ENCODE data around the gene SPHK2. TPM values are rescaled to one million over a fixed set of nuclear protein-coding genes. Genes with fewer than 3 reads are reported as not detected.

The SPHK2 gene, protein sequence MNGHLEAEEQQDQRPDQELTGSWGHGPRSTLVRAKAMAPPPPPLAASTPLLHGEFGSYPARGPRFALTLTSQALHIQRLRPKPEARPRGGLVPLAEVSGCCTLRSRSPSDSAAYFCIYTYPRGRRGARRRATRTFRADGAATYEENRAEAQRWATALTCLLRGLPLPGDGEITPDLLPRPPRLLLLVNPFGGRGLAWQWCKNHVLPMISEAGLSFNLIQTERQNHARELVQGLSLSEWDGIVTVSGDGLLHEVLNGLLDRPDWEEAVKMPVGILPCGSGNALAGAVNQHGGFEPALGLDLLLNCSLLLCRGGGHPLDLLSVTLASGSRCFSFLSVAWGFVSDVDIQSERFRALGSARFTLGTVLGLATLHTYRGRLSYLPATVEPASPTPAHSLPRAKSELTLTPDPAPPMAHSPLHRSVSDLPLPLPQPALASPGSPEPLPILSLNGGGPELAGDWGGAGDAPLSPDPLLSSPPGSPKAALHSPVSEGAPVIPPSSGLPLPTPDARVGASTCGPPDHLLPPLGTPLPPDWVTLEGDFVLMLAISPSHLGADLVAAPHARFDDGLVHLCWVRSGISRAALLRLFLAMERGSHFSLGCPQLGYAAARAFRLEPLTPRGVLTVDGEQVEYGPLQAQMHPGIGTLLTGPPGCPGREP
- 13.8 and 15.9 TPM in 2 replicates for total RNA-seq

GRCh38 chr19:48618916-48619691 lies at the start of gene SPHK2, which contains the start of gene RPL18:
TSS of gene SPHK2 (plus strand) at chr19:48619506. CDS start at chr19:48620515, 1,009 bp downstream.
TSS of gene RPL18 (minus strand) at chr19:48619178. CDS start at chr19:48619143, 35 bp downstream.

GRCh38 chr19:48606463-48607358 lies 12.6 kb upstream of the SPHK2 start, which contains the start of gene SPACA4:
TSS of gene SPACA4 (plus strand) at chr19:48606742. CDS start at chr19:48606979, 237 bp downstream.

GRCh38 chr19:48614436-48615230 lies 4.7 kb upstream of the SPHK2 start, which contains the start of gene FAM83E:
TSS of gene FAM83E (minus strand) at chr19:48615076. CDS start at chr19:48613372, 1,704 bp downstream.

GRCh38 chr19:48636859-48637448 lies 17.6 kb downstream of the SPHK2 start, which contains the start of gene DBP:
TSS of gene DBP (minus strand) at chr19:48637379. CDS start at chr19:48636994, 385 bp downstream.

GRCh38 chr19:48646001-48646721 lies 26.9 kb downstream of the SPHK2 start, which contains the start of gene CA11:
TSS of gene CA11 (minus strand) at chr19:48646187. CDS start at chr19:48645632, 555 bp downstream.

GRCh38 chr19:48672994-48673393 lies 53.7 kb downstream of the SPHK2 start, which contains the start of gene NTN5:
TSS of gene NTN5 (minus strand) at chr19:48673017. CDS start at chr19:48670986, 2,031 bp downstream.

Other genes with a start within 250 kb of the SPHK2 start
- gene KDELR1, start 228.0 kb upstream of the SPHK2 start, total RNA-seq = 85.5 and 149 TPM in 2 replicates
- gene GRIN2D, start 225.8 kb upstream of the SPHK2 start, total RNA-seq = 0.14 and 0.28 TPM in 2 replicates
- 46.8 and 50.1 TPM in 2 replicates for gene GRWD1, start 173.5 kb upstream of the SPHK2 start, total RNA-seq
- 0.05 and 0.42 TPM in 2 replicates for gene KCNJ14, start 163.9 kb upstream of the SPHK2 start, total RNA-seq
- 33.1 and 53.2 TPM in 2 replicates for gene CYTH2, start 150.1 kb upstream of the SPHK2 start, total RNA-seq
- 5.8 and 7.5 TPM in 2 replicates for gene LMTK3, start 107.7 kb upstream of the SPHK2 start, total RNA-seq
- 60.3 and 60.8 TPM in 2 replicates for gene SULT2B1, start 67.3 kb upstream of the SPHK2 start, total RNA-seq
- gene SPACA4, start 12.8 kb upstream of the SPHK2 start, total RNA-seq = not detected in 2 replicates
- gene FAM83E, start 4.4 kb upstream of the SPHK2 start, total RNA-seq = 2.0 and 6.7 TPM in 2 replicates
- gene RPL18, start 328 bp upstream of the SPHK2 start, total RNA-seq = 2,904 and 4,070 TPM in 2 replicates
- 9.7 TPM in 2 replicates for gene DBP, start 17.9 kb downstream of the SPHK2 start, total RNA-seq
- gene CA11, start 26.7 kb downstream of the SPHK2 start, total RNA-seq = 2.1 and 2.4 TPM in 2 replicates
- gene NTN5, start 53.5 kb downstream of the SPHK2 start, total RNA-seq = not detected in 2 replicates
- 10.4 and 10.5 TPM in 2 replicates for gene FUT2, start 76.5 kb downstream of the SPHK2 start, total RNA-seq
- gene MAMSTR, start 100.2 kb downstream of the SPHK2 start, total RNA-seq = 0.85 and 0.88 TPM in 2 replicates
- 3.0 and 4.8 TPM in 2 replicates for gene RASIP1, start 121.1 kb downstream of the SPHK2 start, total RNA-seq
- 0.28 TPM in 1 of 2 replicates, not detected in the other for gene IZUMO1, start 127.4 kb downstream of the SPHK2 start, total RNA-seq
- gene FUT1, start 133.1 kb downstream of the SPHK2 start, total RNA-seq = 8.0 and 8.2 TPM in 2 replicates
- not detected in 2 replicates for gene FGF21, start 136.0 kb downstream of the SPHK2 start, total RNA-seq
- gene BCAT2, start 191.5 kb downstream of the SPHK2 start, total RNA-seq = 43.5 and 69.6 TPM in 2 replicates
- 1.1 and 2.4 TPM in 2 replicates for gene HSD17B14, start 217.0 kb downstream of the SPHK2 start, total RNA-seq
- gene PLEKHA4, start 249.1 kb downstream of the SPHK2 start, total RNA-seq = 1.7 and 5.3 TPM in 2 replicates